ENCODE results near the gene SCYGR8.
"Not testable (repeated sequence)": the region's sequence is repeated elsewhere in the genome, so short reads cannot be mapped to it uniquely, and the experiment has no call there.

DNA sequence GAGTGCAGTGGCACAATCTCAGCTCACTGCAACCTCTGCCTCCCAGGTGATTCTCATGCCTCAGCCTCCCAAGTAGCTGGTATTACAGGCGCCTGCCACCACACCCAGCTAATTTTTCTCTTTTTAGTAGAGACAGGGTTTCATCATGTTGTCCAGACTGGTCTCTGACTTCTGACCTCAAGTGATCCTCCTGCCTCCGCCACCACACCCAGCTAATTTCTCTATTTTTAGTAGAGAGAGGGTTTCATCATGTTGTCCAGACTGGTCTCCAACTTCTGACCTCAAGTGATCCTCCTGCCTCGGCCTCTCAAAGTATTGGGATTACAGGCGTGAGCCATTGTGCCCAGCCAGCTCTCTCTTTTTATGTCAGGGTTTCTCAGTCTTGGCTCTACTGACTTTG is 10.6 kb downstream of the SCYGR8 start:
- TF ChIP-seq POLR2AphosphoS5 (IDR thresholded peaks at IDR 0.05; ENCODE audit: insufficient read depth, low read depth, low read length); EZH2 (IDR thresholded peaks at IDR 0.05; ENCODE audit: borderline replicate concordance, low read depth, low read length, severe bottlenecking); POLR2A (IDR thresholded peaks at IDR 0.05; ENCODE audit: low read depth, low read length); GATA2 (IDR thresholded peaks at IDR 0.05; ENCODE audit: insufficient read depth, insufficient read length, low read depth, low read length); MYC (IDR thresholded peaks at IDR 0.05; ENCODE audit: low read depth, low read length): not testable (repeated sequence)
- TF ChIP-seq, protein P1, sequence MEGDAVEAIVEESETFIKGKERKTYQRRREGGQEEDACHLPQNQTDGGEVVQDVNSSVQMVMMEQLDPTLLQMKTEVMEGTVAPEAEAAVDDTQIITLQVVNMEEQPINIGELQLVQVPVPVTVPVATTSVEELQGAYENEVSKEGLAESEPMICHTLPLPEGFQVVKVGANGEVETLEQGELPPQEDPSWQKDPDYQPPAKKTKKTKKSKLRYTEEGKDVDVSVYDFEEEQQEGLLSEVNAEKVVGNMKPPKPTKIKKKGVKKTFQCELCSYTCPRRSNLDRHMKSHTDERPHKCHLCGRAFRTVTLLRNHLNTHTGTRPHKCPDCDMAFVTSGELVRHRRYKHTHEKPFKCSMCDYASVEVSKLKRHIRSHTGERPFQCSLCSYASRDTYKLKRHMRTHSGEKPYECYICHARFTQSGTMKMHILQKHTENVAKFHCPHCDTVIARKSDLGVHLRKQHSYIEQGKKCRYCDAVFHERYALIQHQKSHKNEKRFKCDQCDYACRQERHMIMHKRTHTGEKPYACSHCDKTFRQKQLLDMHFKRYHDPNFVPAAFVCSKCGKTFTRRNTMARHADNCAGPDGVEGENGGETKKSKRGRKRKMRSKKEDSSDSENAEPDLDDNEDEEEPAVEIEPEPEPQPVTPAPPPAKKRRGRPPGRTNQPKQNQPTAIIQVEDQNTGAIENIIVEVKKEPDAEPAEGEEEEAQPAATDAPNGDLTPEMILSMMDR (IDR thresholded peaks at IDR 0.05; ENCODE audit: extremely low read depth in 1 of 2, insufficient read depth in 1 of 2, low read depth in 1 of 2, low read length in 2 of 2), result not testable (repeated sequence)
- TF ChIP-seq, protein P2, sequence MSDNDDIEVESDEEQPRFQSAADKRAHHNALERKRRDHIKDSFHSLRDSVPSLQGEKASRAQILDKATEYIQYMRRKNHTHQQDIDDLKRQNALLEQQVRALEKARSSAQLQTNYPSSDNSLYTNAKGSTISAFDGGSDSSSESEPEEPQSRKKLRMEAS (IDR thresholded peaks at IDR 0.05; ENCODE audit: insufficient read depth, insufficient read length), result not testable (repeated sequence)

Measured in endothelial cell of umbilical vein (primary cell).